CD4-positive, alpha-beta memory T cell (primary cell): ENCODE data around the gene MIAT. TPM values are rescaled to one million over a fixed set of nuclear protein-coding genes. Genes with fewer than 3 reads are reported as not detected.

Experiments used
- CTCF ChIA-PET: fragments of 350-600 bp; sonication (Branson Sonifier 250); formaldehyde crosslinking; loops from one replicate; lab custom pipeline; 2021; ENCODE audit warnings: inconsistent platforms; ENCODE audit not compliant: partially characterized antibody; lab: Charles Lee
- POLR2A ChIA-PET: fragments of 350-600 bp; sonication (Branson Sonifier 250); formaldehyde crosslinking; loops from one replicate; lab custom pipeline; 2021; ENCODE audit not compliant: partially characterized antibody; lab: Charles Lee
- DNase-seq, 5 donors: peaks; one replicate each; pipeline versions ENCODE4 v3.0.0 to v3.0.0-alpha.2; 2020 to 2022; ENCODE audit warnings: mixed read lengths in 1 of 5
- H3K27ac ChIP-seq: one replicate; pipeline ENCODE4 v1.7.0; 2013; ENCODE audit warnings: low read depth, low read length
- H3K27me3 ChIP-seq: 2 replicates; pipeline ENCODE4 v1.7.0; 2013; ENCODE audit warnings: mild to moderate bottlenecking, low read length, moderate library complexity; ENCODE audit not compliant: insufficient read depth
- H3K36me3 ChIP-seq: 2 replicates; pipeline ENCODE4 v1.7.0; 2013; ENCODE audit warnings: mild to moderate bottlenecking, low read length, moderate library complexity; ENCODE audit not compliant: insufficient read depth
- H3K4me1 ChIP-seq: 2 replicates; pipeline ENCODE4 v1.7.0; 2013; ENCODE audit warnings: mild to moderate bottlenecking, low read length, moderate library complexity; ENCODE audit not compliant: insufficient read depth
- H3K4me3 ChIP-seq, 2 donors: one replicate each; pipeline ENCODE4 v1.7.0; 2013; ENCODE audit warnings: low read length in 2 of 2, mild to moderate bottlenecking in 1 of 2
- H3K9me3 ChIP-seq, 2 donors: one replicate each; pipeline ENCODE4 v1.7.0; 2013; ENCODE audit warnings: low read length in 2 of 2, control low read depth in 1 of 2; ENCODE audit not compliant: control insufficient read depth in 1 of 2
- H3K27ac Mint-ChIP-seq, 7 donors: one replicate each; pipeline ENCODE4 v1.8.0; 2020 to 2021; ENCODE audit warnings: mixed read lengths in 7 of 7, mild to moderate bottlenecking in 6 of 7, inconsistent platforms in 3 of 7, moderate library complexity in 3 of 7
- H3K27me3 Mint-ChIP-seq, 2 donors: one replicate each; pipeline ENCODE4 v1.8.0; 2020 to 2021; ENCODE audit warnings: mixed read lengths in 2 of 2
- H3K36me3 Mint-ChIP-seq, 2 donors: one replicate each; pipeline ENCODE4 v1.8.0; 2020 to 2021; ENCODE audit warnings: mixed read lengths in 2 of 2, inconsistent platforms in 1 of 2, mild to moderate bottlenecking in 1 of 2
- H3K4me1 Mint-ChIP-seq, 4 donors: one replicate each; pipeline ENCODE4 v1.8.0; 2020 to 2021; ENCODE audit warnings: mixed read lengths in 4 of 4, mild to moderate bottlenecking in 1 of 4
- H3K4me3 Mint-ChIP-seq, 8 donors: one replicate each; pipeline ENCODE4 v1.8.0; 2020 to 2021; ENCODE audit warnings: mixed read lengths in 8 of 8, mild to moderate bottlenecking in 7 of 8, moderate library complexity in 6 of 8, inconsistent platforms in 3 of 8
- H3K9me3 Mint-ChIP-seq, 8 donors: one replicate each; pipeline ENCODE4 v1.8.0; 2020 to 2021; ENCODE audit warnings: mixed read lengths in 8 of 8, mild to moderate bottlenecking in 5 of 8, inconsistent platforms in 3 of 8, moderate library complexity in 1 of 8
- intact Hi-C: fragments of 100-400 bp; cut with micrococcal nuclease; formaldehyde crosslinking; loops from one replicate; pipeline ENCODE4 v1.15.1; 2023
- polyA plus RNA-seq, 2 donors: library from polyadenylated mRNA; unstranded; fragments of 300-500 nt; fragmentation: Illumina TruSeq; gene quantifications; one replicate each; pipeline ENCODE4 v1.2.3, GENCODE V29; 2021
- total RNA-seq, 2 experiments: library from RNA; stranded (reverse); gene quantifications; one replicate each; pipeline ENCODE4 v1.2.3, GENCODE V29; 2021

MIAT gene
- total and polyA plus RNA-seq, 4 experiments from 2014 or later = 0.54 to 270 (median 132) TPM

DNA sequence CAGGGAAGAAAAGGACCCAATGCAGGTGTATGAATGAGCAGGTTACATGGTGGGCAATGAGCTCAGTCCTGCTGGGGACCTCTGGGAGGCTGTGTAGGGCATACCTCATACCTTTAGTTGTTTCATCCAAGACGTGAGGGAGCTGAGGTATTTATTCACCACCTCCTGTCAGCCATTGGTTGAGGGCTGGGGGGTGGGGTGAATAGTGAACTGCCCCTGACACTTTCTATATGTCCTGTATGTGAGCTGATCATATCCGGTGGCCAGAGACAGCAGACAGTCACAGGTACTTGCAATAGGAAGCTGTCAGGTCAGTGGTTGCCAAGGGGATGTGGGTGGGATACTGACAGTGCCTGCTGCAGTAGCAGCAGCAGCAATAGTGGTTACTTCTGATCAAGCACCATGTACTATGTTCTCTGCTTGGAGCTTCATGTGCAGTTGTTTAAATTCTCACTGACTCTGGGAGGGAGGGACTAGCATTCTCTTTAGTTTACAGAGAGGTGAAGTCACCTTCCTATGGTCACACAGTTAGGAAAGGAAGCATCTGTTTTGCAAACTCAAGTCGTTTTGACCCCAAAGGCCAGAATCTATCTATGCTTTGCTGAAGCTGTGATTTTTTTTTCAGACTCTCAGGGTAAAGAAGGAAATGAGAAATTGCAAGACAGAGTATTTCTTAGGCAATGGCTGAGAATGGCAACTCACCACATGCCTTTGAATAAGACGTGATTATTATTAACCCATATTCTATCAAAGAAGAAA is 54.0 kb downstream of the MIAT start:
- Histone ChIP-seq H3K4me1 (no peaks in the 10 kb centered on the region), H3K9me3 (no peaks in the 10 kb centered on the region), H3K27me3 (no peaks in the 10 kb centered on the region), H3K4me3 (no peak overlapping the region), H3K27ac (no peak overlapping the region), H3K36me3 (peaks cover 10% of the 10 kb centered on the region)
- H3K4me1 Mint-ChIP-seq = peaks cover 22 to 51% (median 24%) of the 10 kb centered on the region in 4 donors
- ChIA-PET CTCF (interaction anchor here (1.1 kb wide), 1 partner anchor 46 kb away, joined by 3 read pairs; no protein-coding TSS in a partner anchor), POLR2A (no interaction called here)
- H3K27me3 Mint-ChIP-seq = no peaks in the 10 kb centered on the region
- peaks cover 51 to 74% of the 10 kb centered on the region in 2 donors for H3K36me3 Mint-ChIP-seq
- no peak for DNase-seq
- H3K9me3 Mint-ChIP-seq = peaks cover 0 to 14% (median 3%) of the 10 kb centered on the region in 8 donors
- H3K4me3 Mint-ChIP-seq = no peak overlapping the region
- peak overlapping the region in 6 of 7 donors; percentile 5 to 84 (median 50) for H3K27ac Mint-ChIP-seq
- intact Hi-C loops = no loop called here

DNA sequence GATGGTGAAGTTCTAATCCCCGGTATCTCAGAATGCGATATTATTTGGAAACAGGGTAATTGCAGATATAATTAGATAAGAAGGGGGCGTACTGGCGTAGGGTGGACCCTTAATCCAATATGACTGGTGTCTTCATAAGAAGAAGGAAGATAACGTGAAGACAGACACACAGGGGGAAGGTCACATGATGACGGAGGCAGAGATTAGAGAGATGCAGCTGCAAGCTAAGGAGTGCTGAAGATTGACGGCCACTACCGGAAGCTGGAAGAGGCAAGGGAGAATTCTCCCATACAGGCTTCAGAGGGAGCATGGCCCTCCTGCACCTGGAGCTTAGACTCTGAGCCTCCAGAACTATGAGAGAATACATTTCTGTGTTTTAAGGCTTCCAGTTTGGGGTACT is 54.8 kb downstream of the MIAT start:
- ChIA-PET POLR2A (no interaction called here), CTCF (no interaction called here)
- no peaks in the 10 kb centered on the region for H3K9me3 ChIP-seq
- H3K27ac ChIP-seq = no peak overlapping the region
- no peak for DNase-seq
- peaks cover 11% of the 10 kb centered on the region for H3K36me3 ChIP-seq
- Mint-ChIP-seq H3K4me3 (no peak overlapping the region), H3K27me3 (no peaks in the 10 kb centered on the region), H3K9me3 (peaks cover 0 to 9% (median under 1%) of the 10 kb centered on the region in 8 donors), H3K4me1 (peaks cover 23 to 56% (median 25%) of the 10 kb centered on the region in 4 donors), H3K36me3 (peaks cover 52 to 76% of the 10 kb centered on the region in 2 donors), H3K27ac (peak overlapping the region in 2 of 7 donors; percentile 8)
- H3K27me3 ChIP-seq = no peaks in the 10 kb centered on the region
- intact Hi-C loops = no loop called here
- H3K4me3 ChIP-seq = no peak overlapping the region
- no peaks in the 10 kb centered on the region for H3K4me1 ChIP-seq

DNA sequence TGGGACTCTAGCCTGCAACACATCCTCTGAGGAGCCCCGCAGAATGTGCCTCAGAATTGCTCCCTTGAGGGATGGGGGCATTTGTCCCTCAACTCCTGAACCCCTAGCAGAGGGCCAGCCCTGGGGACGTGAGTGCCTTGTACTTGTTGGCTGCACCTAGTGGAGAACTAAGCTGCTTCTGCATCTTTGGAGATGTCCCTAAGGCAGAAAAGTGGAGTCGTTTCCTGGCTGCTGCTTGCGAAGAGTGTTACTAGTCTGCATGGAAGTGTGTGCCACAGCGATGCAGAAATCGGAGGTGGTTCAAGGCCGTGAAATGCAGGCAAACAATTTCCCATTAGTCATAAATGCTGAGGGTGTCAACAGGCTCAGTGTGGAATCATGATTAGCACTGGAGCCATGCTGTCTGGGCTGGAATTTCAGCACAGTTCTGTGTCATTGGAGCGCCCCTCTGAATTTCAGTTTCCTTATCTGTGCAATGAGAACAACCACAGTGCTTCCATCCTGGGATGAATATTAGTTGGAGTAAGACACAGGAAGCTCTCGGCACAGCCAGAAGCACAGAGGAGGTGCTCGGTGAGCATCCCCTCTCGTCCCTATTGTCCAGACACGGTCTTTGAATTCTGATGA is 56.5 kb downstream of the MIAT start:
- intact Hi-C loops = no loop called here
- Mint-ChIP-seq H3K4me3 (no peak overlapping the region), H3K27ac (no peak overlapping the region), H3K27me3 (no peaks in the 10 kb centered on the region), H3K4me1 (peaks cover 15 to 41% (median 22%) of the 10 kb centered on the region in 4 donors), H3K36me3 (peaks cover 42 to 75% of the 10 kb centered on the region in 2 donors), H3K9me3 (no peaks in the 10 kb centered on the region)
- Histone ChIP-seq H3K27me3 (no peaks in the 10 kb centered on the region), H3K4me1 (no peaks in the 10 kb centered on the region), H3K9me3 (no peaks in the 10 kb centered on the region), H3K4me3 (no peak overlapping the region), H3K27ac (no peak overlapping the region), H3K36me3 (peaks cover 18% of the 10 kb centered on the region)
- ChIA-PET POLR2A (no interaction called here), CTCF (interaction anchor here (1.5 kb wide), 1 partner anchor 35 kb away, joined by 4 read pairs; no protein-coding TSS in a partner anchor)
- no peak for DNase-seq

DNA sequence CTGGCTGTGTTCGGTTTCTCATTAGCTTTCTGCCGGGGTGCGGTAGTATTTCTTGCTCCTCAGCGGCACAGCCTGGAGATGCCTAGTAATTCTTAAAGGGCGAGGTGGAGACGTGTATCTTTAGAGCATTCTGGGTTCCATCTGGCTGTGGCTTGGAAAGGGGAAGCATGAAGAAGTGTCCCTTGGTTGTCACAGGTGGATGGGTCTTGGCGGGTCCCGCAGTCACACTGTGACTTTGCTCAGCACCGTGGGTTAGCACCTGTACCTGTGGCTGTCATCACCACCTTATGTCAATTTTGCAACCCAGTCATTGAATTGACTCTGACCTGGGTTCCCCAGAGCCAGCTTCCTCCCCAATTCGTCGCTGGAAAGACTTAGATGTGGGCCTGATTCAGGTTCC is 57.6 kb downstream of the MIAT start:
- CTCF ChIA-PET = no interaction called here
- H3K36me3 ChIP-seq = peaks cover 22% of the 10 kb centered on the region
- intact Hi-C loops = no loop called here

DNA sequence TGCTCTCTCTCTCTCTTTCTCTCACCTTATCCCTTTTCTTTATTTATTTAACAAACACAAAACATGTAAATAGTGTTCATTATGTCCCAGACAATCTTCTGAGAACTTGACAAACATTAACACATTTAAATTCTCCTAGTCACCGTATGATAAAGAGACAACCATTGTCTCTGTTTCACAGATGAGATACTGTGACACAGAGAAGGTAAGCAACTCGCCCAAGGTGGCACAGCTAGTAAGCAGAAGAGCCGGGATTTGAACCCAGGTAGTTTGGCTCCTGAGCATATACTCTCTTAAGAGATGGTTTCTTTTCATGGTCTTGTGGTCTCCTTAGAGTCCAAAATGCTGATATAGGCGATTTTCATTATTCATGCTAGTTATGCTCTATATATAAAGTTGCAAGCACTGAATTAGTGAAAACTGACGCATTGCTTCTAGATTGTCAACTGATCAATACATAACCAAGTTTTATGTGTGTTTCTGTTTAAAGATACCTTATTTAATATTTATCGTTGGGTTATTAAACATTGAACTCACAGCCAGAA is 58.1 kb downstream of the MIAT start:
- peaks cover 15 to 38% (median 16%) of the 10 kb centered on the region in 4 donors for H3K4me1 Mint-ChIP-seq
- no peaks in the 10 kb centered on the region for H3K9me3 Mint-ChIP-seq

More for the DNA sequence above, 57.6 kb downstream of the MIAT start:
- Histone ChIP-seq H3K27me3 (no peaks in the 10 kb centered on the region), H3K27ac (no peak overlapping the region), H3K4me3 (no peak overlapping the region), H3K4me1 (no peaks in the 10 kb centered on the region), H3K9me3 (no peaks in the 10 kb centered on the region)
- no peaks in the 10 kb centered on the region for H3K27me3 Mint-ChIP-seq
- no peak overlapping the region for H3K4me3 Mint-ChIP-seq
- no peak for DNase-seq
- H3K9me3 Mint-ChIP-seq = no peaks in the 10 kb centered on the region
- POLR2A ChIA-PET = no interaction called here
- H3K27ac Mint-ChIP-seq = peak overlapping the region in 3 of 7 donors; percentile 10 to 84 (median 52)
- H3K36me3 Mint-ChIP-seq = peaks cover 39 to 76% of the 10 kb centered on the region in 2 donors
- peaks cover 13 to 41% (median 19%) of the 10 kb centered on the region in 4 donors for H3K4me1 Mint-ChIP-seq

DNA sequence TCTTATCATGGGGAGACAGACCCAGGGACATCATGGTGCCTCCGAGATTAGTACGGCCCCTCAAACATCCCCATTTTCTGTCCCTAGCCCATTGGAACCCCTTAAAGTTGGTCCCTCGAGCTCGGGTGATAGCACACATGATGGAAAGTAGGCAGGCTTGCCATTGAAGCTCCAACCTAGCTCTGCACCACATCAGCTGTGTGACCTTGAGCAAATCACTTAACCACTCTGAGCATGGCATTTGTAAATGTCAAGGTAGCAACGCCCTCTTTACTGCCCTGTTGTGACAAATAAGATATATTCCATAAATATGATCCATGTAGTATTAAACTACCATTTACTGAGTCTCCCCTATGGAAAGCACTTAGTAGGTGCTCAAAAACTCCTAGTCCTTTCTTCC is 61.1 kb downstream of the MIAT start:
- ChIA-PET POLR2A (no interaction called here), CTCF (no interaction called here)
- H3K4me1 ChIP-seq = no peaks in the 10 kb centered on the region
- no peaks in the 10 kb centered on the region for H3K9me3 Mint-ChIP-seq
- no peak overlapping the region for H3K4me3 Mint-ChIP-seq
- H3K4me1 Mint-ChIP-seq = peaks cover 2 to 16% (median 12%) of the 10 kb centered on the region in 4 donors
- H3K27ac Mint-ChIP-seq = no peak overlapping the region
- peaks cover 35% of the 10 kb centered on the region for H3K36me3 ChIP-seq
- no peaks in the 10 kb centered on the region for H3K9me3 ChIP-seq
- intact Hi-C loops = no loop called here
- H3K27ac ChIP-seq = no peak overlapping the region
- no peaks in the 10 kb centered on the region for H3K27me3 Mint-ChIP-seq
- peaks cover 54 to 79% of the 10 kb centered on the region in 2 donors for H3K36me3 Mint-ChIP-seq
- H3K27me3 ChIP-seq = no peaks in the 10 kb centered on the region
- H3K4me3 ChIP-seq = no peak overlapping the region
- no peak for DNase-seq

More for the DNA sequence above, 58.1 kb downstream of the MIAT start:
- Histone ChIP-seq H3K27ac (no peak overlapping the region), H3K27me3 (no peaks in the 10 kb centered on the region), H3K36me3 (peaks cover 22% of the 10 kb centered on the region), H3K4me1 (no peaks in the 10 kb centered on the region), H3K9me3 (no peaks in the 10 kb centered on the region), H3K4me3 (no peak overlapping the region)
- ChIA-PET CTCF (interaction anchor here (0.6 kb wide), 1 partner anchor 9 kb away, joined by 3 read pairs; no protein-coding TSS in a partner anchor), POLR2A (no interaction called here)
- H3K27ac Mint-ChIP-seq = peak overlapping the region in 2 of 7 donors; percentile 31 to 84
- intact Hi-C loops = no loop called here
- H3K36me3 Mint-ChIP-seq = peaks cover 40 to 76% of the 10 kb centered on the region in 2 donors
- no peak for DNase-seq
- H3K4me3 Mint-ChIP-seq = no peak overlapping the region
- H3K27me3 Mint-ChIP-seq = no peaks in the 10 kb centered on the region

- no peaks in the 10 kb centered on the region for H3K4me1 ChIP-seq
- Mint-ChIP-seq H3K36me3 (peaks cover 59 to 81% of the 10 kb centered on the region in 2 donors), H3K4me1 (peaks cover 0 to 17% (median 10%) of the 10 kb centered on the region in 4 donors), H3K9me3 (no peaks in the 10 kb centered on the region), H3K27ac (no peak overlapping the region), H3K4me3 (no peak overlapping the region), H3K27me3 (no peaks in the 10 kb centered on the region)
- no peaks in the 10 kb centered on the region for H3K9me3 ChIP-seq
- no peaks in the 10 kb centered on the region for H3K27me3 ChIP-seq
- intact Hi-C loops = no loop called here
- no peak overlapping the region for H3K27ac ChIP-seq
- H3K4me3 ChIP-seq = no peak overlapping the region
- peaks cover 35% of the 10 kb centered on the region for H3K36me3 ChIP-seq
- ChIA-PET CTCF (no interaction called here), POLR2A (no interaction called here)
- no peak for DNase-seq
Observed at GRCh38 chr22:26718905-26719304, 61.5 kb downstream of the MIAT start.
